GM21447 (cell line): ENCODE measurements around the gene MLH1.
"Not testable (repeated sequence)": the region's sequence is repeated elsewhere in the genome, so short reads cannot be mapped to it uniquely, and the experiment has no call there.

Experiments used
- ATAC-seq: cut with Tn5 transposase; IDR thresholded peaks from one replicate; pipeline ENCODE4 v1.9.1; 2021; ENCODE audit not compliant: unreplicated experiment

The MLH1 gene

GRCh38 chr3:37032961-37033360, 39.6 kb downstream of the MLH1 start:
- ATAC-seq, result no peak

GRCh38 chr3:37037352-37037751, 44.0 kb downstream of the MLH1 start:
- no peak for ATAC-seq

GRCh38 chr3:37039161-37039846, 46.0 kb downstream of the MLH1 start:
- ATAC-seq, result no peak

- ATAC-seq, result no peak
Measured at GRCh38 chr3:37040231-37040630, 46.9 kb downstream of the MLH1 start.

GRCh38 chr3:37041546-37042195, 48.4 kb downstream of the MLH1 start:
- no peak for ATAC-seq

GRCh38 chr3:37042712-37043111, 49.4 kb downstream of the MLH1 start:
- ATAC-seq, result not testable (repeated sequence)

GRCh38 chr3:37050282-37050681, 57.0 kb downstream of the MLH1 start:
- no peak for ATAC-seq

GRCh38 chr3:37052860-37053259, 59.5 kb downstream of the MLH1 start:
- ATAC-seq, result no peak

GRCh38 chr3:37053337-37053736, 60.0 kb downstream of the MLH1 start:
- no peak for ATAC-seq

GRCh38 chr3:37053753-37054152, 60.4 kb downstream of the MLH1 start:
- no peak for ATAC-seq

- peak; percentile 91 for ATAC-seq
Measured at GRCh38 chr3:37054370-37054769, 61.1 kb downstream of the MLH1 start.

- not testable (repeated sequence) for ATAC-seq
Measured at GRCh38 chr3:37055077-37055476, 61.8 kb downstream of the MLH1 start.

GRCh38 chr3:37056826-37057225, 63.5 kb downstream of the MLH1 start:
- no peak for ATAC-seq

- no peak for ATAC-seq
Measured at GRCh38 chr3:37058117-37058516, 64.8 kb downstream of the MLH1 start.

GRCh38 chr3:37064747-37065146, 71.4 kb downstream of the MLH1 start:
- no peak for ATAC-seq

GRCh38 chr3:37067577-37067976, 74.3 kb downstream of the MLH1 start:
- no peak for ATAC-seq

GRCh38 chr3:37068031-37068430, 74.7 kb downstream of the MLH1 start:
- no peak for ATAC-seq

GRCh38 chr3:37071921-37072320, 78.6 kb downstream of the MLH1 start:
- no peak for ATAC-seq

GRCh38 chr3:37072892-37073291, 79.6 kb downstream of the MLH1 start:
- ATAC-seq, result no peak

- no peak for ATAC-seq
Measured at GRCh38 chr3:37074178-37074577, 80.9 kb downstream of the MLH1 start.

- no peak for ATAC-seq
Measured at GRCh38 chr3:37075955-37076354, 82.6 kb downstream of the MLH1 start.

GRCh38 chr3:37082317-37082716, 89.0 kb downstream of the MLH1 start:
- no peak for ATAC-seq

- no peak for ATAC-seq
Measured at GRCh38 chr3:37086918-37087317, 93.6 kb downstream of the MLH1 start.
